ENCODE results near the gene GLIS1. TPM values are rescaled to one million over a fixed set of nuclear protein-coding genes. Genes with fewer than 3 reads are reported as not detected.

The GLIS1 gene
- polyA plus RNA-seq, 1 donor from 2014 or later, result not detected

DNA sequence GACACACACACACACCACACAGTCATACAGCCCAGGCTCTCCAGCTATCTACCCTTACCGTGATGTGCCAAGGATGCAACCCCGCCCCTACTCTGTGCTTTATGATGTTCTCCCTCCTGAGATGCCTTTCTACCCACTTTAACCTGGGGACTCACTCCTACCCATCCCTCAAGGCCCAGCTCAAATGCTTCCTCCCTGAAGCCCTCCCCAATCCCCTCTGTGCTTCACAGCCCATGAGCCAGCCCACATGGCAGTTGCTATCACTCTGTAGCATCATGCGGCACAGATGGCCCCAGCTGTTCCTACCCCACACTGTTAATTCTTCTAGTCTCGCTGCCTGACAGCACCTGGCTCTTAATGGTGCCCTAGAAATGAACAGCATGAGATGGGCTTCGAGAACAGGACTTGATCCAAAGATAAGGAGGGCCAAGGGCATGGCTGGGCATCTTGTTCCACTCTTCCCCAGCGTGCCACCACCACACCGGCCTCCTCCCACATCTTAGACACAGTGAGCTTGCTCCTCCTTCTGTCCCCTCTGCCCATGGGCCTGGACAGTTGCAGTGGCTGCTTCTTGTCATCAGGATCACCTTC lies 109.8 kb downstream of the GLIS1 start:
- Histone ChIP-seq H2AFZ (ENCODE audit: low read depth, low read length) (no peak overlapping the region), H3K9me3 (ENCODE audit: low read length) (no peaks in the 10 kb centered on the region), H4K20me1 (ENCODE audit: insufficient read depth) (no peaks in the 10 kb centered on the region), H3K4me3 (ENCODE audit: low read length) (no peak overlapping the region), H3K36me3 (ENCODE audit: insufficient read depth, low read length) (no peaks in the 10 kb centered on the region), H3K4me2 (ENCODE audit: low read length) (no peak overlapping the region), H3K27me3 (ENCODE audit: insufficient read depth, low read depth, low read length) (no peaks in the 10 kb centered on the region), H3K27ac (ENCODE audit: low read length) (no peak overlapping the region), H3K79me2 (replicated peaks; ENCODE audit: insufficient read depth, low read length) (no peaks in the 10 kb centered on the region), H3K9ac (ENCODE audit: low read length) (no peak overlapping the region), H3K9me2 (ENCODE audit: insufficient read depth, low read length) (no peaks in the 10 kb centered on the region), H3F3A (ENCODE audit: insufficient read depth, low read length, poor library complexity, severe bottlenecking) (no peaks in the 10 kb centered on the region)
- TF ChIP-seq EP300 (conservative IDR thresholded peaks at IDR 0.05; ENCODE audit: poor library complexity, severe bottlenecking) (no peak), TAF1 (IDR thresholded peaks at IDR 0.05; ENCODE audit: low read depth) (no peak), RAD21 (conservative IDR thresholded peaks at IDR 0.05) (no peak), SMC3 (conservative IDR thresholded peaks at IDR 0.05; ENCODE audit: poor library complexity) (no peak), EZH2 (IDR thresholded peaks at IDR 0.05; ENCODE audit: borderline replicate concordance, insufficient read depth, low read length, poor library complexity, severe bottlenecking) (no peak), REST (IDR thresholded peaks at IDR 0.05; ENCODE audit: borderline replicate concordance) (no peak)
- TF ChIP-seq, protein P1, sequence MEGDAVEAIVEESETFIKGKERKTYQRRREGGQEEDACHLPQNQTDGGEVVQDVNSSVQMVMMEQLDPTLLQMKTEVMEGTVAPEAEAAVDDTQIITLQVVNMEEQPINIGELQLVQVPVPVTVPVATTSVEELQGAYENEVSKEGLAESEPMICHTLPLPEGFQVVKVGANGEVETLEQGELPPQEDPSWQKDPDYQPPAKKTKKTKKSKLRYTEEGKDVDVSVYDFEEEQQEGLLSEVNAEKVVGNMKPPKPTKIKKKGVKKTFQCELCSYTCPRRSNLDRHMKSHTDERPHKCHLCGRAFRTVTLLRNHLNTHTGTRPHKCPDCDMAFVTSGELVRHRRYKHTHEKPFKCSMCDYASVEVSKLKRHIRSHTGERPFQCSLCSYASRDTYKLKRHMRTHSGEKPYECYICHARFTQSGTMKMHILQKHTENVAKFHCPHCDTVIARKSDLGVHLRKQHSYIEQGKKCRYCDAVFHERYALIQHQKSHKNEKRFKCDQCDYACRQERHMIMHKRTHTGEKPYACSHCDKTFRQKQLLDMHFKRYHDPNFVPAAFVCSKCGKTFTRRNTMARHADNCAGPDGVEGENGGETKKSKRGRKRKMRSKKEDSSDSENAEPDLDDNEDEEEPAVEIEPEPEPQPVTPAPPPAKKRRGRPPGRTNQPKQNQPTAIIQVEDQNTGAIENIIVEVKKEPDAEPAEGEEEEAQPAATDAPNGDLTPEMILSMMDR (IDR thresholded peaks at IDR 0.05; ENCODE audit: poor library complexity, severe bottlenecking), result no peak

- Histone ChIP-seq H3K36me3 (ENCODE audit: insufficient read depth, low read length) (no peaks in the 10 kb centered on the region), H3K9ac (ENCODE audit: low read length) (no peak overlapping the region), H3K27me3 (ENCODE audit: insufficient read depth, low read depth, low read length) (no peaks in the 10 kb centered on the region), H3K27ac (ENCODE audit: low read length) (no peak overlapping the region), H3F3A (ENCODE audit: insufficient read depth, low read length, poor library complexity, severe bottlenecking) (no peaks in the 10 kb centered on the region), H3K4me2 (ENCODE audit: low read length) (no peak overlapping the region), H3K79me2 (replicated peaks; ENCODE audit: insufficient read depth, low read length) (no peaks in the 10 kb centered on the region), H3K4me3 (ENCODE audit: low read length) (no peak overlapping the region), H3K9me2 (ENCODE audit: insufficient read depth, low read length) (no peaks in the 10 kb centered on the region), H2AFZ (ENCODE audit: low read depth, low read length) (no peak overlapping the region), H3K9me3 (ENCODE audit: low read length) (no peaks in the 10 kb centered on the region), H4K20me1 (ENCODE audit: insufficient read depth) (no peaks in the 10 kb centered on the region)
- TF ChIP-seq RAD21 (conservative IDR thresholded peaks at IDR 0.05) (no peak), POLR2AphosphoS5 (IDR thresholded peaks at IDR 0.05) (no peak), TAF1 (IDR thresholded peaks at IDR 0.05; ENCODE audit: low read depth) (no peak), MXI1 (conservative IDR thresholded peaks at IDR 0.05; ENCODE audit: poor library complexity, severe bottlenecking) (no peak), SMC3 (conservative IDR thresholded peaks at IDR 0.05; ENCODE audit: poor library complexity) (no peak), EZH2 (IDR thresholded peaks at IDR 0.05; ENCODE audit: borderline replicate concordance, insufficient read depth, low read length, poor library complexity, severe bottlenecking) (no peak), EP300 (conservative IDR thresholded peaks at IDR 0.05; ENCODE audit: poor library complexity, severe bottlenecking) (no peak), REST (IDR thresholded peaks at IDR 0.05; ENCODE audit: borderline replicate concordance) (no peak)
- TF ChIP-seq, protein P1 (IDR thresholded peaks at IDR 0.05; ENCODE audit: poor library complexity, severe bottlenecking), result no peak
Observed at GRCh38 chr1:53628286-53628955, 110.5 kb downstream of the GLIS1 start.

Measured in neural cell (in vitro differentiated cells).